Measurements from ENCODE around the gene CMIP.

The CMIP gene

GRCh38 chr16:81539009-81539758 lies 94.6 kb downstream of the CMIP start:
- DNase-seq: peak; percentile 24

- no peak for DNase-seq
These were observed 95.3 kb downstream of the CMIP start for GRCh38 chr16:81539759-81540472.

- no peak for DNase-seq
These were observed 96.7 kb downstream of the CMIP start for GRCh38 chr16:81541314-81541713.

- DNase-seq: no peak
These were observed 98.3 kb downstream of the CMIP start for GRCh38 chr16:81542609-81543570.

GRCh38 chr16:81543571-81543970 lies 99.0 kb downstream of the CMIP start:
- no peak for DNase-seq

GRCh38 chr16:81544261-81544660 lies 99.7 kb downstream of the CMIP start:
- no peak for DNase-seq

GRCh38 chr16:81544700-81545271 lies 100.2 kb downstream of the CMIP start:
- no peak for DNase-seq

- DNase-seq: no peak
These were observed 101.1 kb downstream of the CMIP start for GRCh38 chr16:81545470-81546250.

- DNase-seq: no peak
These were observed 102.2 kb downstream of the CMIP start for GRCh38 chr16:81546781-81547180.

- DNase-seq: no peak
These were observed 102.8 kb downstream of the CMIP start for GRCh38 chr16:81547194-81547938.

GRCh38 chr16:81547939-81548216 lies 103.3 kb downstream of the CMIP start:
- no peak for DNase-seq

GRCh38 chr16:81548551-81548875 lies 103.9 kb downstream of the CMIP start:
- no peak for DNase-seq

GRCh38 chr16:81548876-81549546 lies 104.4 kb downstream of the CMIP start:
- DNase-seq: no peak

GRCh38 chr16:81549547-81550431 lies 105.2 kb downstream of the CMIP start:
- no peak for DNase-seq

GRCh38 chr16:81550432-81550808 lies 105.8 kb downstream of the CMIP start:
- no peak for DNase-seq

GRCh38 chr16:81551151-81551808 lies 106.7 kb downstream of the CMIP start:
- peak; percentile 40 for DNase-seq

- no peak for DNase-seq
These were observed 107.3 kb downstream of the CMIP start for GRCh38 chr16:81551821-81552304.

- no peak for DNase-seq
These were observed 108.1 kb downstream of the CMIP start for GRCh38 chr16:81552743-81553079.

- no peak for DNase-seq
These were observed 108.6 kb downstream of the CMIP start for GRCh38 chr16:81553080-81553813.
